HepG2 (cell line): ENCODE results near the gene PRMT5. TPM values are rescaled to one million over a fixed set of nuclear protein-coding genes. Genes with fewer than 3 reads are reported as not detected.
A peak's percentile ranks its signal among the peaks of the same experiment; 100 is the strongest.

Experiments
- AGO1 ChIP-seq: fragments of 200-400 bp; formaldehyde crosslinking; IDR thresholded peaks from 2 replicates; pipeline ENCODE4 v1.6.1; 2017; ENCODE audit warnings: mild to moderate bottlenecking, low read depth, low read length, moderate library complexity; ENCODE audit not compliant: poor library complexity, severe bottlenecking
- AKAP8 ChIP-seq: sonication (generic); formaldehyde crosslinking; IDR thresholded peaks from 2 replicates; pipeline ENCODE4 v1.5.1; 2020; ENCODE audit warnings: mild to moderate bottlenecking, missing genetic modification reagents
- ATAD3A ChIP-seq: sonication (generic); formaldehyde crosslinking; IDR thresholded peaks from 2 replicates; pipeline ENCODE4 v1.4.0; 2020; ENCODE audit warnings: missing genetic modification reagents
- FOXJ3 ChIP-seq: sonication (generic); formaldehyde crosslinking; IDR thresholded peaks from 2 replicates; pipeline ENCODE4 v1.4.0; 2020; ENCODE audit warnings: missing genetic modification reagents, mild to moderate bottlenecking, borderline replicate concordance
- HMG20A ChIP-seq: IDR thresholded peaks from 2 replicates; pipeline ENCODE4 v1.6.1; 2016; ENCODE audit warnings: borderline replicate concordance
- HNF4G ChIP-seq, 2 experiments: sonication (generic) in 1 of 2; formaldehyde crosslinking in 1 of 2; IDR thresholded peaks; 2 replicates each; pipeline versions ENCODE4 v1.4.0 to v1.6.1; 2011 to 2020; ENCODE audit warnings: borderline replicate concordance in 2 of 2, low read depth in 2 of 2, mild to moderate bottlenecking in 2 of 2, low read length in 1 of 2, missing genetic modification reagents in 1 of 2, moderate library complexity in 1 of 2
- IRF9 ChIP-seq: sonication (generic); formaldehyde crosslinking; IDR thresholded peaks from 2 replicates; pipeline ENCODE4 v1.8.0; 2022; ENCODE audit warnings: missing genetic modification reagents, mild to moderate bottlenecking, borderline replicate concordance
- MIER3 ChIP-seq: IDR thresholded peaks from 2 replicates; pipeline ENCODE4 v1.6.1; 2016; ENCODE audit warnings: missing compliant biosample characterization, borderline replicate concordance
- MIXL1 ChIP-seq: IDR thresholded peaks from 2 replicates; pipeline ENCODE4 v1.6.1; 2016
- PAF1 ChIP-seq: IDR thresholded peaks from 2 replicates; pipeline ENCODE4 v1.6.1; 2016; ENCODE audit warnings: missing genetic modification reagents, missing compliant biosample characterization
- PAXIP1 ChIP-seq: sonication (generic); formaldehyde crosslinking; conservative IDR thresholded peaks from 2 replicates; pipeline ENCODE4 v1.4.0; 2020; ENCODE audit warnings: mild to moderate bottlenecking, missing genetic modification reagents, moderate library complexity
- RAD21 ChIP-seq: fragments of 450-650 bp; formaldehyde crosslinking; IDR thresholded peaks from 2 replicates; pipeline ENCODE4 v1.5.0; 2020; ENCODE audit warnings: mild to moderate bottlenecking
- SIX1 ChIP-seq: sonication (generic); formaldehyde crosslinking; IDR thresholded peaks from 2 replicates; pipeline ENCODE4 v1.4.0; 2020; ENCODE audit warnings: missing genetic modification reagents, borderline replicate concordance
- SOX13 ChIP-seq, 3 experiments: fragments of 450-650 bp in 1 of 3; sonication (generic) in 1 of 3; formaldehyde crosslinking in 1 of 3; IDR thresholded peaks in 2 of 3; conservative IDR thresholded peaks in 1 of 3; 2 replicates each; pipeline versions ENCODE4 v1.5.0 to v1.6.1; 2016 to 2020; ENCODE audit warnings: antibody characterized with exemption in 1 of 3, mild to moderate bottlenecking in 1 of 3, missing compliant biosample characterization in 1 of 3, missing genetic modification reagents in 1 of 3, moderate library complexity in 1 of 3
- ZFP1 ChIP-seq: IDR thresholded peaks from 2 replicates; pipeline ENCODE4 v1.6.1; 2016
- ZFP90 ChIP-seq: sonication (generic); formaldehyde crosslinking; IDR thresholded peaks from 2 replicates; pipeline ENCODE4 v1.8.0; 2022; ENCODE audit warnings: missing genetic modification reagents, mild to moderate bottlenecking, inconsistent platforms, borderline replicate concordance
- ZMYM4 ChIP-seq: sonication (generic); formaldehyde crosslinking; IDR thresholded peaks from 2 replicates; pipeline ENCODE4 v1.8.1; 2023; ENCODE audit warnings: mild to moderate bottlenecking, missing genetic modification reagents
- ZNF263 ChIP-seq: sonication (generic); formaldehyde crosslinking; IDR thresholded peaks from 2 replicates; pipeline ENCODE4 v1.4.0; 2020; ENCODE audit warnings: missing genetic modification reagents
- ZNF460 ChIP-seq: sonication (generic); formaldehyde crosslinking; IDR thresholded peaks from 2 replicates; pipeline ENCODE4 v1.5.1; 2020; ENCODE audit warnings: missing genetic modification reagents, mild to moderate bottlenecking, borderline replicate concordance
- ZNF644 ChIP-seq: IDR thresholded peaks from 2 replicates; pipeline ENCODE4 v1.6.1; 2016; ENCODE audit warnings: low read depth
- polyA plus RNA-seq, 8 experiments: library from polyadenylated mRNA; depleted of rRNA in 3 of 8; stranded (reverse) in 7 of 8; unstranded in 1 of 8; fragments of >200 nt; fragmentation: Illumina TruSeq in 4 of 8; extraction: Trizol in 4 of 8; gene quantifications; 2 replicates each; pipeline versions ENCODE4 v1.2.1 to v1.2.3, GENCODE V29; 2011 to 2016; ENCODE audit warnings: low read depth in 4 of 8, missing spikeins in 1 of 8, mixed read lengths in 1 of 8; ENCODE audit not compliant: insufficient read depth in 1 of 8
- total RNA-seq, 5 experiments: library from RNA; depleted of rRNA; stranded (reverse); fragments of >200 nt; fragmentation: Illumina TruSeq; extraction: Trizol; gene quantifications; 2 replicates each; pipeline ENCODE4 v1.2.3, GENCODE V29; 2016; ENCODE audit warnings: low read depth in 1 of 5
- TF ChIP-seq, protein P1 (sequence below): sonication (generic); formaldehyde crosslinking; IDR thresholded peaks from 2 replicates; pipeline ENCODE4 v1.4.0; 2020; ENCODE audit warnings: missing genetic modification reagents

PRMT5 gene
- total and polyA plus RNA-seq, 2 of the 13 experiments (the other 11 are each of a cell fraction or from before 2014, with no cell fraction given), result 210 to 354 TPM

DNA sequence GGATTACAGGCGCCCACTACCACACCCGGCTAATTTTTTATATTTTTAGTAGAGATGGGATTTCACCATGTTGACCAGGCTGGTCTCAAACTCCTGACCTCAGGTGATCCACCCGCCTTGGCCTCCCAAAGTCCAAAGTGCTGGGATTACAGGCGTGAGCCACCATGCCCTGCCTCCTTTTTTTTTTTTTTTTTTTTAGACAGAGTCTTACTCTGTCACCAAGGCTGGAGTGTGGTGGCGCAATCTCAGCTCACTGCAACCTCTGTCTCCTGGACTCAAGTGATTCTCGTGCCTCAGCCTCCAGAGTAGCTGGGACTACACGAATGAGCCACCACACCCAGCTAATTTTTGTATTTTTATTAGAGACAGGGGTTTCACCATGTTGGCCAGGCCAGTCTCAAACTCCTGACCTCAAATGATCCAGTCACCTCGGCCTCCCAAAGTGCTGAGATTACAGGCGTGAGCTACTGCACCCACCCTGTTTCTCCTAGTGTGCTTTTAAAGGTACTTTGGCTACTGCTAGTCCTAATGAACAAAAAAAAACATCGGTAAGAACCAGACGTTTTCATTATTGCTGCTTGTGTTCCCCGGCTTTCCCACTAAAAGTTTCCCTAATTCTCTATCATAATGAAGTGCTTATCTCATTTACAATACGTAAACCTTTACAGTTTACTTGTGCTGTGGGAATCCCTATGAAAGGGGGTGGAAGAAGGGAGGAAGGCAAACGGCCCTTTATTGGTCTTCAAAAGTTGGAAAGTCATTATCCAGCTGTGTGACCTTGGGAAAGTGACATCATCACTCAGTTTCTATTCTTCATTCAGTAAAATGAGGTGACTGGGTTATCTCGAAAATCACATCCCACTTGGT is 37.0 kb upstream of the PRMT5 start (continued):
- peak; percentile 78; the same call in 1 of the 2 replicates for TF ChIP-seq HNF4G (IDR thresholded peaks at IDR 0.05; ENCODE audit: borderline replicate concordance, low read depth, low read length)
- TF ChIP-seq HNF4G (CRISPR knock-in tag; IDR thresholded peaks at IDR 0.05; ENCODE audit: borderline replicate concordance, low read depth), result peak; percentile 86; the same call in 1 of the 2 replicates
- TF ChIP-seq FOXJ3 (CRISPR knock-in tag), result peak; percentile 51; the same call in 1 of the 2 replicates
- peak; percentile 74 for TF ChIP-seq MIXL1 (CRISPR knock-in tag)
- peak; percentile 50; the same call in 1 of the 2 replicates for TF ChIP-seq HMG20A (CRISPR knock-in tag)
- TF ChIP-seq IRF9 (CRISPR knock-in tag), result 0 out of 2 replicates have a peak, but pooled peaks have one; percentile 23
- peak; percentile 43; the same call in 1 of the 2 replicates for TF ChIP-seq ZNF263
- TF ChIP-seq, protein P1, sequence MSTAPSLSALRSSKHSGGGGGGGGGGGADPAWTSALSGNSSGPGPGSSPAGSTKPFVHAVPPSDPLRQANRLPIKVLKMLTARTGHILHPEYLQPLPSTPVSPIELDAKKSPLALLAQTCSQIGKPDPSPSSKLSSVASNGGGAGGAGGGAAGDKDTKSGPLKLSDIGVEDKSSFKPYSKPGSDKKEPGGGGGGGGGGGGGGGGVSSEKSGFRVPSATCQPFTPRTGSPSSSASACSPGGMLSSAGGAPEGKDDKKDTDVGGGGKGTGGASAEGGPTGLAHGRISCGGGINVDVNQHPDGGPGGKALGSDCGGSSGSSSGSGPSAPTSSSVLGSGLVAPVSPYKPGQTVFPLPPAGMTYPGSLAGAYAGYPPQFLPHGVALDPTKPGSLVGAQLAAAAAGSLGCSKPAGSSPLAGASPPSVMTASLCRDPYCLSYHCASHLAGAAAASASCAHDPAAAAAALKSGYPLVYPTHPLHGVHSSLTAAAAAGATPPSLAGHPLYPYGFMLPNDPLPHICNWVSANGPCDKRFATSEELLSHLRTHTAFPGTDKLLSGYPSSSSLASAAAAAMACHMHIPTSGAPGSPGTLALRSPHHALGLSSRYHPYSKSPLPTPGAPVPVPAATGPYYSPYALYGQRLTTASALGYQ (CRISPR knock-in tag), result peak; percentile 77; the same call in 1 of the 2 replicates
- 0 out of 2 replicates have a peak, but pooled peaks have one; percentile 6 for TF ChIP-seq SOX13 (IDR thresholded peaks at IDR 0.05)
- TF ChIP-seq SOX13 (CRISPR knock-in tag; conservative IDR thresholded peaks at IDR 0.05 in 1 of 2, IDR thresholded peaks at IDR 0.05 in 1 of 2), result peak; percentile 66 to 74; a peak in 3 of 4 replicates
- peak; percentile 9 for TF ChIP-seq AGO1
- peak; percentile 59; the same call in 1 of the 2 replicates for TF ChIP-seq ZFP1
- peak; percentile 43 for TF ChIP-seq RAD21 (CRISPR knock-in tag)
- TF ChIP-seq ZNF460 (CRISPR knock-in tag), result peak; percentile 99
- peak; percentile 13; the same call in 1 of the 2 replicates for TF ChIP-seq ATAD3A (CRISPR knock-in tag)
- peak; percentile 77 for TF ChIP-seq SIX1 (CRISPR knock-in tag)
- TF ChIP-seq PAF1 (CRISPR knock-in tag), result peak; percentile 8
- TF ChIP-seq MIER3 (CRISPR knock-in tag), result peak; percentile 75; the same call in 1 of the 2 replicates
- 0 out of 2 replicates have a peak, but pooled peaks have one; percentile 26 for TF ChIP-seq ZFP90 (CRISPR knock-in tag)
- TF ChIP-seq ZMYM4 (CRISPR knock-in tag), result peak; percentile 86
- TF ChIP-seq AKAP8 (CRISPR knock-in tag), result 0 out of 2 replicates have a peak, but pooled peaks have one; percentile 64
- peak; percentile 83 for TF ChIP-seq PAXIP1 (CRISPR knock-in tag)
- TF ChIP-seq ZNF644 (CRISPR knock-in tag), result peak; percentile 88
